ENCODE data around the gene OR6S1.
"Not testable (repeated sequence)": the region's sequence is repeated elsewhere in the genome, so short reads cannot be mapped to it uniquely, and the experiment has no call there.

Gene OR6S1

DNA sequence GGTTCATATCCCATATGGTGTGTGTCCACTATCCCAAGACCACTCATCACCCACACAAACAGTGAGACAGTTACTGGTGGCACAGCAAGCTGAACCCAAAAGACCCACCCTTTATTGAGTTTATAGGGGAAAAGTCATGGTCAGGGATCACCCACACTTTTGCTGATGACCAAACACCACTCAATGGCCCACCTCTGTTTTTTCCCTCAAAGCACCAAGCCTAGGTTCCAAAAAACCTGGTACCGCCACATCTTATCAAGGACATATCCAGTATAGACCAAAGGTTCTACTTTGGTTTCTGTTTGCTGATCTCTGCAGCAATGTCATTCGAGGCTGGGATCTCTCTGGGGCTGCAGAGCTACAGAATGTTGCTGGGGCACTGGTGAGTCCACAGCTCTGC is 19.7 kb upstream of the OR6S1 start:
- Histone ChIP-seq H3K4me3 (ENCODE audit: low read length) (no peak overlapping the region), H3K27me3 (ENCODE audit: control insufficient read depth, insufficient read depth, low read length) (peaks cover 11% of the 10 kb centered on the region), H3K9ac (ENCODE audit: low read length) (no peak overlapping the region), H3K9me3 (ENCODE audit: control insufficient read depth, low read length) (no peaks in the 10 kb centered on the region), H3K36me3 (ENCODE audit: control insufficient read depth, insufficient read depth, low read length) (no peaks in the 10 kb centered on the region), H3K4me1 (ENCODE audit: control insufficient read depth, insufficient read depth, low read length) (peaks cover 7% of the 10 kb centered on the region)

DNA sequence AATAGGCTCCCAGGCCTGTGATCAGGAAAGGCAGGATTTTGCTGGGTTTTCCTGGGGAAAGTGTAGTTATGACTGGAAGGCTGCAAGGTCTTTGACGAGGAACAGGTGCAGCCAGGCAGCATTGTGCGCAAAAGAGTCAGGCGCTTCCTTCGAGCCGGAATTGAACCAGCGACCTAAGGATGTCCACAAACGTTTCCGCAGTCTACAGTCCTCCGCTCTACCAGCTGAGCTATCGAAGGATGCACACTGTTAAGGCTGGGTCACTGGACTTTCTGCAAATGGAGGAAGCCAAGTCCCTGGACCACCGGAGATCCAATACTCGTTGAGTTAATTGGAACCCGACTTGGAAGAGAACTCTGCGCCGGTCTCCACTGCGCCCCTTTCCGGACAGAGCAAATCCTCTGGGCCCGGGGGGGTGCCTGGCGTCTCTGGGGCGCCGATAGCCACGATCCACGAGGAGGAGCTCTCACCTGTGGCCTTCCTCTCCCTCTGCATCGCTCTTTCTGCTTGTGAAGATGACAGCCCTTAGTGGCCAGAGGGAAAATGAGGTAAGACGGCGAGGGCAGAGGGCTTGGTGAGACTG is 18.4 kb upstream of the OR6S1 start:
- Histone ChIP-seq H3K9ac (ENCODE audit: low read length) (no peak overlapping the region), H3K4me1 (ENCODE audit: control insufficient read depth, insufficient read depth, low read length) (peaks cover 7% of the 10 kb centered on the region), H3K36me3 (ENCODE audit: control insufficient read depth, insufficient read depth, low read length) (no peaks in the 10 kb centered on the region), H3K27me3 (ENCODE audit: control insufficient read depth, insufficient read depth, low read length) (peaks cover 21% of the 10 kb centered on the region), H3K9me3 (ENCODE audit: control insufficient read depth, low read length) (no peaks in the 10 kb centered on the region), H3K4me3 (ENCODE audit: low read length) (no peak overlapping the region)

DNA sequence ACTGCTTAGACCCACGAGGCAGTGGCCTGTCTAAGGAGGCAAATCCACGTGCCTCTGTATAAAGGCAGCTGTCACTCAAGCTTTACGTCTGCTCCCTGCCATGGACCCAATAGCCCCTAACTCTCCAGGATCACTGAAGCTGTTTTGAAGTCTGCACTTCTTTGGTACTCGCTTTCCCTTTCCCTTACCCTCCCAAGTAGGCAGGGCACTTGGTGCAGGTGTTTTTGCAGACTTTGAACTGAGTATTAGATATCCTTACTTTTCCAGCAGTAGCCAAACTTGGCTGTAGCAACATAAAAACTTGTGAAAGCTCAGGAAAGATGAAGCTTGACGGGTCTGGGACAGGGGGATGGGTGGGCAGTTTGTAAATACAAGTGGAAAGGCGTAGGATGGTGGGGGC is 17.8 kb upstream of the OR6S1 start:
- no peaks in the 10 kb centered on the region for H3K9me3 ChIP-seq (ENCODE audit: control insufficient read depth, low read length)
- H3K36me3 ChIP-seq (ENCODE audit: control insufficient read depth, insufficient read depth, low read length) = no peaks in the 10 kb centered on the region
- no peak overlapping the region for H3K9ac ChIP-seq (ENCODE audit: low read length)
- H3K4me1 ChIP-seq (ENCODE audit: control insufficient read depth, insufficient read depth, low read length) = peaks cover 7% of the 10 kb centered on the region
- peaks cover 21% of the 10 kb centered on the region for H3K27me3 ChIP-seq (ENCODE audit: control insufficient read depth, insufficient read depth, low read length)
- no peak overlapping the region for H3K4me3 ChIP-seq (ENCODE audit: low read length)

DNA sequence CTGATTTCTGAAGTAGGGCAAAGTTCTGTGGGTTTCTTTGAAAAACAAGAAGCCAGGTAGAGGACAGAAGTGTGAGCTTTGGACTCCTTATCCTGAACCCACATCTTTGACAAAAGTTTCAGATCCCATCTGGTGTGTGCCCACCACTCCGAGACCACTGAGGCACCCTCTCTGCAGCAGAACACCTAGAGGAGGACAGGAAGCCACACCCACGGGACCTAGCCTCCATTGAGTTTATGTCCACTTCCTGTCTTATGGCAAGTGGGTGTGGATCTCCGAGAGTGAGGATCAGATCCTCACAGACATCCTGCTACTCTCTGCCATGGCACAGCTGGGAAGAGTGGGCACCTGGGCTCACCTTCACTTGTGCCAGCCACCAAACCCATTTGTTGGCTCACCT is 16.8 kb upstream of the OR6S1 start:
- Histone ChIP-seq H3K4me1 (ENCODE audit: control insufficient read depth, insufficient read depth, low read length) (peaks cover 3% of the 10 kb centered on the region), H3K27me3 (ENCODE audit: control insufficient read depth, insufficient read depth, low read length) (peaks cover 32% of the 10 kb centered on the region), H3K4me3 (ENCODE audit: low read length) (no peak overlapping the region), H3K9ac (ENCODE audit: low read length) (no peak overlapping the region), H3K36me3 (ENCODE audit: control insufficient read depth, insufficient read depth, low read length) (no peaks in the 10 kb centered on the region), H3K9me3 (ENCODE audit: control insufficient read depth, low read length) (no peaks in the 10 kb centered on the region)

DNA sequence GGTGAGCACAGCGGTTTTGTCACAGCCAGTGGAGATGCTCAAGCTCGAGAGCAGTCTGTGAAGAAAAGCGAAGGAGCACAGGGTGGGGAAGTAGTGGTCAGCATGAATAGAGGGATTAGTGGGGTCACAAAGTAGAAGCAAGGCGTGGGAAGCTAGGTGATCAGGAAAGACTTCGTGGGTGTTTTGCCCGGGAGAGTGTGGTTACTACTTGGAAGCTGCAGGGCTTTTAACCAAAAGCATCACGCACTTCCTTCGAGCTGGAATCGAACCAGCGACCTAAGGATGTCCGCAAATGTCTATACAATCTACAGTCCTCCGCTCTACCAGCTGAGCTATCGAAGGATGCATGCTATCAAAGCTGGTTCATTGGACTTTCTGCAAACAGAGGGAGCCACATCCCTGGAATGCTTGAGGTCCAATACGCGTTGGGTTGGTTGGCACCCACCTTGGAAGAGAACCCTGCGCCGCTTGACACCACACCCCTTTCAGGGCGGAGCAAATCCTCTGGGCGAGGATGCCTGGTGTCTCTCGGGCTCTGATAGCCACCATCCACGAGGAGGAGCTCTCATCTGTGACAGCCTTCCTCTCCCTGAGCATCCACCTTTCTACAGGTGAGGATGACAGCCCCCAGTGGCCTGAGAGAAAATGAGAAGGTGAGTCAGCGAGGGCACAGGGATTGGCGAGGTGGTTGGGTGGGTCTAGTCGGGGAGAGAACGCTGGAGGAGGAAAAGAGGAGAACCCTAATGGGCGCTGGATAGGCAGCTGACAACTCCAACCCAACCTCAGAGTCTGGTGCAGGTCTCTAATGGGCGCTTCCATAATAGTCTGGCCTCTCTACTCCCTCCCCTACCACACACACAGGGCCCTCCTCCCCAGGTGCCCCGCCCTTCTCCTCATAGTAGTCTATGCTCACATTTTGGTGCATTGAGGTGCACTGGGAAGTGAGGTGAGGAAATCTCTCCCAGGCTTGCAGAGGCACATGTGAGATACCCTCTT is 16.0 kb upstream of the OR6S1 start:
- H3K9ac ChIP-seq (ENCODE audit: low read length) = no peak overlapping the region
- no peaks in the 10 kb centered on the region for H3K4me1 ChIP-seq (ENCODE audit: control insufficient read depth, insufficient read depth, low read length)
- peaks cover 39% of the 10 kb centered on the region for H3K27me3 ChIP-seq (ENCODE audit: control insufficient read depth, insufficient read depth, low read length)
- no peak overlapping the region for H3K4me3 ChIP-seq (ENCODE audit: low read length)
- no peaks in the 10 kb centered on the region for H3K9me3 ChIP-seq (ENCODE audit: control insufficient read depth, low read length)
- H3K36me3 ChIP-seq (ENCODE audit: control insufficient read depth, insufficient read depth, low read length) = no peaks in the 10 kb centered on the region

DNA sequence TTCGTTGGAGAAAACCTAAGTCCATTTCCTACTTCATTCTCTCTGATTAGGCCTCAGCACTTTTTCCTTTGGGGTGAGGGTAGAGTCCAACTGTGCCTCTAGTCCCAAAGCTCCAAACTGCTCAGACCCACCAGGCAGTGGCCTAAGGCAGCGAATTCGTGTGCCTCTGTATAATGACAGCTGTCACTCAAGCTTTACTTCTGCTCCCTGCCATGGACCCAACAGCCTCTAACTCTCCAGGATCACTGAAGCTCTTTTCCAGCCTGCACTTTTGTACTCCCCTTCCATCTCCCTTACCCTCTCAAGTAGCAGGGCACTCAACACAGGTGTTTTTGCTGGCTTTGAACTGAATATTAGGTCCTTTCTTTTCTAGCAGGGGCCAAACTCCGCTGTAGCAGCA is 14.8 kb upstream of the OR6S1 start:
- H3K4me1 ChIP-seq (ENCODE audit: control insufficient read depth, insufficient read depth, low read length) = no peaks in the 10 kb centered on the region
- H3K4me3 ChIP-seq (ENCODE audit: low read length) = no peak overlapping the region
- H3K36me3 ChIP-seq (ENCODE audit: control insufficient read depth, insufficient read depth, low read length) = no peaks in the 10 kb centered on the region
- H3K9me3 ChIP-seq (ENCODE audit: control insufficient read depth, low read length) = no peaks in the 10 kb centered on the region
- no peak overlapping the region for H3K9ac ChIP-seq (ENCODE audit: low read length)
- peaks cover 49% of the 10 kb centered on the region for H3K27me3 ChIP-seq (ENCODE audit: control insufficient read depth, insufficient read depth, low read length)

DNA sequence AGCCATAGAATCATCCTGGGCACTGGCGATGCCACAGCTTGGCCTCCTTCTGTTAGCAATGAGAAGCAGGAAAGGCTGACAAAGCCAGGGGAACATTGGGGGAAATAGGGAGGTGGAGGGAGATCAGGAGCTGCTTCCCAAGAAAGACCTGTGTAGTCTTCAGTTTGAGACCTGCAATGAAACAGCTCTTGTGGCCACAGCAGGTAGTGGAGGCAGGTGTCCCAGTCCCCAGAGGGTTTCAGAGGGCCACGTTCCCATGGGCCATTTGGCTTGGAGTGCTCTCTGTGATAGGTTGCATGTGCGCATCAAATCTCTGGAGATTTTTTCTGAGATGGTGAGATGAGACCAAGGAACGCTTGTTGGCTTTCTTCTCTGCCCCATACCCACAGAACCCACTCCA is 14.4 kb upstream of the OR6S1 start:
- H3K27me3 ChIP-seq (ENCODE audit: control insufficient read depth, insufficient read depth, low read length) = peaks cover 50% of the 10 kb centered on the region

DNA sequence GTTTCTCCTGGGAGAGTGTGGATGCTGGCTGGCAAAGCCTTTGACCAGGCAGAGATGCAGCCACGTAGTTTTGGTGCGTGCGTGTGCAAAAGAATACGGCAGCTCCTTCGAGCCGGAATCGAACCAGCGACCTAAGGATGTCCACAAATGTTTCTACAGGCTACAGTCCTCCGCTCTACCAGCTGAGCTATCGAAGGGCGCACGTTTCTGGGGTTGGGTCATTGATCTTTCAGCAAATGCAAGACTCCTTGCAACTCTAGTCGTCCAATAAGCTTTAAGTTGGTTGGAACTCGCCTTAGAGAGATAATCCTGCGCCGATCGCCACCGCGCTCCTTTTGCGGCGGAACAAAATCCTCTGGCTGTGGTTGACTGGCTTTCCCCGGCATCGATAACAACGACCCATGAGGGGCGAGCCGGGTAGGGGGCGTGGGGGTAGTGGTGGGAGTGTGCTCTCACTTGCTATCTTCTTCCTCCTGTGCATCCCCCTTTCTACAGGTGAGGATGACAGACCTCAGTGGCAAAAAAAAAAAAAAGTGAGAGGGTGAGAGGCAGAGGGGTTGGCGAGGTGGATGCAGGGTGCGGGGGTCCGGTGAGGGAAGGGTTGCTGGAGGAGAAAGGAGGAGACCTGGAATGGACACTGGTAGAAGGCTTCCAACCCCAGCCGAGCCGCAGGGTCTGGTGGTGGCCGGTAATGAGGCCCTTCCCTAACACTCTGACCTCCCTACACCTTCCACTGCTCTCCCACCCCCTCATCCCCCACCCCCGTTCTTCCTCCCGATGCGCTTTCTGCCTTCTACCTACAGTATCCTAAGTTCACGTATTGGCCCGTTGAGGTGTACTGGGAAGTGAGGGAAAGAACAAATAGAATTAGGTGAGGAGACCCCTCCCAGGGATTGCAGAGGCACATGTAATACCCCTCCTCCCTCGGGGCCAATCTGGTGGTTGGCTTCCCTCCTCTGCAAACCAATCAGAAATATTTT is 11.8 kb upstream of the OR6S1 start:
- H3K4me1 ChIP-seq (ENCODE audit: control insufficient read depth, insufficient read depth, low read length) = no peaks in the 10 kb centered on the region
- no peak overlapping the region for H3K9ac ChIP-seq (ENCODE audit: low read length)
- H3K27me3 ChIP-seq (ENCODE audit: control insufficient read depth, insufficient read depth, low read length) = peaks cover 50% of the 10 kb centered on the region
- H3K4me3 ChIP-seq (ENCODE audit: low read length) = no peak overlapping the region
- no peaks in the 10 kb centered on the region for H3K36me3 ChIP-seq (ENCODE audit: control insufficient read depth, insufficient read depth, low read length)
- H3K9me3 ChIP-seq (ENCODE audit: control insufficient read depth, low read length) = no peaks in the 10 kb centered on the region

More for the DNA sequence above, 14.4 kb upstream of the OR6S1 start:
- no peak overlapping the region for H3K4me3 ChIP-seq (ENCODE audit: low read length)
- H3K9me3 ChIP-seq (ENCODE audit: control insufficient read depth, low read length) = no peaks in the 10 kb centered on the region
- no peaks in the 10 kb centered on the region for H3K36me3 ChIP-seq (ENCODE audit: control insufficient read depth, insufficient read depth, low read length)
- H3K9ac ChIP-seq (ENCODE audit: low read length) = no peak overlapping the region
- H3K4me1 ChIP-seq (ENCODE audit: control insufficient read depth, insufficient read depth, low read length) = no peaks in the 10 kb centered on the region

DNA sequence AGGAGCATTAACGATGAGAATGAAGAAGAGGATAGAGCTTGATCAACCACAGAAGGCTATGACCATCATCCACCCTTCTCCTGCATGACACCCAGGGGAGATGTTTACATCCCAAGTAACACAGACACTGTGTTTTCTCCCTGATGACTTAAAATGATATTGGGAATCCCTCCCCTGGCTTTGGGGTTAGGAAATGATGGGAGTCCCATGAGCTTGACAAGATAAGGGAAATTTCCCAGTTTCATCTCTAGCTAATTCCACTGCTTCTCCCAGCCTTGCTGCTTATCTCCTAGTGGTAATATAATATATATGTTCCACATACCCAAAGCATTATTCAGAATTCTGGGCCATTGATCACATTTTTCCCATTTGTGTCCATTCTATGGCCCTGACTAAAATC is 4.0 kb upstream of the OR6S1 start:
- H3K27me3 ChIP-seq (ENCODE audit: control insufficient read depth, insufficient read depth, low read length) = peaks cover 4% of the 10 kb centered on the region
- no peaks in the 10 kb centered on the region for H3K36me3 ChIP-seq (ENCODE audit: control insufficient read depth, insufficient read depth, low read length)
- no peaks in the 10 kb centered on the region for H3K9me3 ChIP-seq (ENCODE audit: control insufficient read depth, low read length)
- no peaks in the 10 kb centered on the region for H3K4me1 ChIP-seq (ENCODE audit: control insufficient read depth, insufficient read depth, low read length)
- H3K9ac ChIP-seq (ENCODE audit: low read length) = no peak overlapping the region
- no peak overlapping the region for H3K4me3 ChIP-seq (ENCODE audit: low read length)

DNA sequence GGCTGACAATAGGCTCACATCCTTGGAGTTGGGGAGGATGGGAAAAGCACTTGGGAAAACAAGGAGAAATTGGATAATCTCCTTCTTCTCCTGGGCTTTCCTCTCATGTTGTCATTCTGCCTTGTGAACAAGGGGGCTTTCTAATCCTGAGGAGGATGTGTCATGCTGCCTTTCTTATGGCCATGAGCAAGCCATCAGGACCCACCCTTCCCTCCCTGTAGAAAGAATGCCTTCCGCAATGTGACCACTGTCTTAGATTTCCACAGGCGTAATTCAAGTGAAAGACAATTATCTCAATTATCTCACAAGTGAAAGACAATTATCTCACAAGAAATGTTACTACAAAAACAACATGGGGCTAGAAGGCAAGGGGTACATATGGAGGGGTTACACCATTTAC is 3.0 kb upstream of the OR6S1 start:
- H3K27me3 ChIP-seq (ENCODE audit: control insufficient read depth, insufficient read depth, low read length) = peaks cover 4% of the 10 kb centered on the region
- no peaks in the 10 kb centered on the region for H3K4me1 ChIP-seq (ENCODE audit: control insufficient read depth, insufficient read depth, low read length)

DNA sequence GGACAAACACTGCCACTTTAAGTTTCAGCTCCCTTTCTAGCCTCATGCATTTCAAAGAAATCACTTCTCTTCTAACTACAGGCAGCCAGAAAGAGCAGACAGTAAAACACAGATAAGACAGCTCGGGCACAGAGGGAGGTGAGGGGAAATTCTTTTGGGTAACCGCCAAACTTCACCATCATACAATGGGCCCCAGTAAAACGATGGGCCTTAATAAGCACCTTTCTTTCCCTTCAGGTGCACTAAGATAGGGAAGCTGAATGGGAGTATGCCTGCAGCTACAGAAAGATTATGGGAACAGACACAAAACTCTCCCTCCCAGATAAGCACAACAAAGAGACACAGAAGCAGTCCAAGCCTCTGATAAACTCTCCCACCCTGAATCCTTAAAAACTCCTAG is 1.3 kb upstream of the OR6S1 start:
- not testable (repeated sequence) for H3K9me3 ChIP-seq (ENCODE audit: control insufficient read depth, low read length); H3K4me3 ChIP-seq (ENCODE audit: low read length); H3K27me3 ChIP-seq (ENCODE audit: control insufficient read depth, insufficient read depth, low read length); H3K4me1 ChIP-seq (ENCODE audit: control insufficient read depth, insufficient read depth, low read length); H3K36me3 ChIP-seq (ENCODE audit: control insufficient read depth, insufficient read depth, low read length); H3K9ac ChIP-seq (ENCODE audit: low read length)

More for the DNA sequence above, 3.0 kb upstream of the OR6S1 start:
- no peaks in the 10 kb centered on the region for H3K9me3 ChIP-seq (ENCODE audit: control insufficient read depth, low read length)
- H3K4me3 ChIP-seq (ENCODE audit: low read length) = no peak overlapping the region
- H3K9ac ChIP-seq (ENCODE audit: low read length) = no peak overlapping the region
- no peaks in the 10 kb centered on the region for H3K36me3 ChIP-seq (ENCODE audit: control insufficient read depth, insufficient read depth, low read length)
